ENCODE measurements around the gene SH3GL3.

SH3GL3 gene

DNA sequence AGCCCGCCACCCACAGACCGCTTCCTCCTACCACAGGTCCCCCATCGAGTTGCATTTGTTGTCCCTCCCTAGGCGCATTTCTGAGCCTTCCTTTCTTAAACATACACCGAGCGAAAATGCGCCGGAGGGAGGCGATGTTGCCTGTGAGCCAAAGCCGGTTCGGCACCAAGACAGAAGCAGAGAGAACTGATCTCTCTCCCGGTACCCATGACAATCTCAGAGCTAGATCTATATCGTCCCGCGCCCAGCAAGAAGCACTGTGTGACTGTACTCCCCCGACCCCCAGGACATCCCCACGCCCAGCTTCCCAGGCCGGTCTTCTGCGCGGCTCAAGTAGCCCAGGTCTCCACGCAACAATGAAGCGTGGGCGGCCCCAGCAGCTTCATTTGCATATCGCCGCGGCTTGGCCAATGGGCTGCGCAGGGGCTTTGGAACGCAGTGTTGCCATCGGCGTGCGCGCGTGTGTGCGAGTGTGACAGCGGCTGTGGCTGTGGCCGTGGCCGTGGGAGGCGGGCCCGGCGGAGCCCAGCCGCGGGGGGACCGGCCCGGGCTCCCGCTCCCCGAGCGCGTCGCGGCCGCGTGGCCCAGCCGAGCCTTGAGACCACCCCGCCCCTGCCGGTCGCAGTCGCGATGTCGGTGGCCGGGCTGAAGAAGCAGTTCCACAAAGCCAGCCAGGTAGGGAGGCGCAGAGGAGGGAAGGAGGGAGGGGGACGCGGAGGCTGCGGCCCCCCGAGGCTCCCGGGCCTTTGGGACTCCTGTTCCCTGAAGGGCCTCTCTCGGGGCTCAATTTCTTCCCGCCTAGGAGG is at the start of gene SH3GL3 (continued):
- TF ChIP-seq ELK4 (IDR thresholded peaks at IDR 0.05; ENCODE audit: borderline replicate concordance, low read depth, low read length): no peak
- TF ChIP-seq ZNF707 (tag by site-specific recombination; IDR thresholded peaks at IDR 0.05): no peak
- no peak for TF ChIP-seq ZNF174 (tag by site-specific recombination; IDR thresholded peaks at IDR 0.05)
- no peak for TF ChIP-seq GLI4 (tag by site-specific recombination; IDR thresholded peaks at IDR 0.05)
- TF ChIP-seq OVOL3 (tag by site-specific recombination; IDR thresholded peaks at IDR 0.05): no peak
- no peak for TF ChIP-seq ZNF10 (tag by site-specific recombination; IDR thresholded peaks at IDR 0.05)
- TF ChIP-seq TRIM28 (IDR thresholded peaks at IDR 0.05; ENCODE audit: borderline replicate concordance, low read length): no peak
- TF ChIP-seq ZBTB17 (tag by site-specific recombination; IDR thresholded peaks at IDR 0.05): peak; percentile 92
- TF ChIP-seq YY1 (tag by site-specific recombination; IDR thresholded peaks at IDR 0.05): no peak
- TF ChIP-seq ZNF354C (tag by site-specific recombination; IDR thresholded peaks at IDR 0.05; ENCODE audit: borderline replicate concordance, low read depth): no peak
- TF ChIP-seq ZNF560 (tag by site-specific recombination; IDR thresholded peaks at IDR 0.05; ENCODE audit: borderline replicate concordance): no peak
- peak; percentile 25; the same call in 1 of the 2 replicates for TF ChIP-seq ZNF629 (tag by site-specific recombination; IDR thresholded peaks at IDR 0.05)
- TF ChIP-seq ZNF549 (tag by site-specific recombination; IDR thresholded peaks at IDR 0.05): no peak
- TF ChIP-seq ZFHX2 (tag by site-specific recombination; conservative IDR thresholded peaks at IDR 0.05): peak; percentile 87
- no peak for TF ChIP-seq ZNF366 (tag by site-specific recombination; conservative IDR thresholded peaks at IDR 0.05)
- no peak for TF ChIP-seq ZNF24 (tag by site-specific recombination; IDR thresholded peaks at IDR 0.05)
- no peak for TF ChIP-seq ZNF148 (tag by site-specific recombination; IDR thresholded peaks at IDR 0.05; ENCODE audit: borderline replicate concordance)
- TF ChIP-seq ZNF311 (tag by site-specific recombination; IDR thresholded peaks at IDR 0.05; ENCODE audit: borderline replicate concordance): no peak
- no peak for TF ChIP-seq HOXC10 (CRISPR knock-in tag; IDR thresholded peaks at IDR 0.05)
- TF ChIP-seq ZNF19 (tag by site-specific recombination; IDR thresholded peaks at IDR 0.05; ENCODE audit: low read depth): no peak
- TF ChIP-seq ZNF223 (tag by site-specific recombination; IDR thresholded peaks at IDR 0.05): no peak
- TF ChIP-seq ZNF449 (tag by site-specific recombination; IDR thresholded peaks at IDR 0.05): no peak
- no peak for TF ChIP-seq PRDM1 (tag by site-specific recombination; IDR thresholded peaks at IDR 0.05)
- TF ChIP-seq ZNF266 (tag by site-specific recombination; IDR thresholded peaks at IDR 0.05; ENCODE audit: low read depth): no peak
- no peak for TF ChIP-seq ZNF837 (tag by site-specific recombination; IDR thresholded peaks at IDR 0.05)
- TF ChIP-seq ZBTB1 (tag by site-specific recombination; IDR thresholded peaks at IDR 0.05): no peak
- TF ChIP-seq ZNF138 (tag by site-specific recombination; IDR thresholded peaks at IDR 0.05; ENCODE audit: borderline replicate concordance): no peak
- no peak for TF ChIP-seq ZNF433 (tag by site-specific recombination; IDR thresholded peaks at IDR 0.05; ENCODE audit: low read depth)
- TF ChIP-seq YY2 (tag by site-specific recombination; IDR thresholded peaks at IDR 0.05): no peak
- TF ChIP-seq ZNF580 (tag by site-specific recombination; IDR thresholded peaks at IDR 0.05): no peak
